ENCODE data around the gene ZNF536.

DNA sequence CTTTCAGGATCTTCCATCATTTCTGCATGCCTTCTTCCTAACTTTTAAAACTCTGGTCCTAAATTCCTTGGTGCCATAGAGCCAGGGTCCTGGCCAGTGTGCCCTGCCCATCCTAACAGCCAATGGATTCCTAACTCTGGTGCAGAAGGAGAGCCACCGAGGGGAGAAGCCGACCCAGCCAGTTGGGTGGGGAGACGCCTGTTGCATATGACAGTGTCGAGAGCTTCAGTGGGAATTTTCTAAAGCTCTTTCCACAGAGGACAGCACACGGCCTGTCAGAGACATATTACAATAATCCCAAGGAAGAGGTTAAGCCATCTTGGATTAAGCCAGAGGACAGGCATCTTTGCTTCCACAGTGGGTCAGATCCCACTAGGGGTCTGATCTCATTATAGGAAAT lies 180.4 kb downstream of the ZNF536 start:
- TF ChIP-seq, protein P1, sequence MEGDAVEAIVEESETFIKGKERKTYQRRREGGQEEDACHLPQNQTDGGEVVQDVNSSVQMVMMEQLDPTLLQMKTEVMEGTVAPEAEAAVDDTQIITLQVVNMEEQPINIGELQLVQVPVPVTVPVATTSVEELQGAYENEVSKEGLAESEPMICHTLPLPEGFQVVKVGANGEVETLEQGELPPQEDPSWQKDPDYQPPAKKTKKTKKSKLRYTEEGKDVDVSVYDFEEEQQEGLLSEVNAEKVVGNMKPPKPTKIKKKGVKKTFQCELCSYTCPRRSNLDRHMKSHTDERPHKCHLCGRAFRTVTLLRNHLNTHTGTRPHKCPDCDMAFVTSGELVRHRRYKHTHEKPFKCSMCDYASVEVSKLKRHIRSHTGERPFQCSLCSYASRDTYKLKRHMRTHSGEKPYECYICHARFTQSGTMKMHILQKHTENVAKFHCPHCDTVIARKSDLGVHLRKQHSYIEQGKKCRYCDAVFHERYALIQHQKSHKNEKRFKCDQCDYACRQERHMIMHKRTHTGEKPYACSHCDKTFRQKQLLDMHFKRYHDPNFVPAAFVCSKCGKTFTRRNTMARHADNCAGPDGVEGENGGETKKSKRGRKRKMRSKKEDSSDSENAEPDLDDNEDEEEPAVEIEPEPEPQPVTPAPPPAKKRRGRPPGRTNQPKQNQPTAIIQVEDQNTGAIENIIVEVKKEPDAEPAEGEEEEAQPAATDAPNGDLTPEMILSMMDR (IDR thresholded peaks at IDR 0.05): no peak
- TF ChIP-seq EP300 (IDR thresholded peaks at IDR 0.05; ENCODE audit: low read depth): no peak
- TF ChIP-seq POLR2A (IDR thresholded peaks at IDR 0.05): no peak
